Hematopoietic multipotent progenitor cell (in vitro differentiated cells): Measurements from ENCODE around the gene MYCBPAP. TPM values are rescaled to one million over a fixed set of nuclear protein-coding genes. Genes with fewer than 3 reads are reported as not detected.
A peak's percentile ranks its signal among the peaks of the same experiment; 100 is the strongest.

Experiments used
- DNase-seq, 3 donors: peaks; one replicate each; pipeline ENCODE4 v3.0.0-alpha.2; 2011 to 2015; ENCODE audit warnings: low read depth in 2 of 3, low spot score in 2 of 3
- total RNA-seq: library from RNA; depleted of rRNA; stranded (reverse); fragments of >200 nt; gene quantifications from one replicate; pipeline ENCODE4 v1.2.3, GENCODE V29; 2012

The MYCBPAP gene
- total RNA-seq, 1 donor = 5.4 TPM

DNA sequence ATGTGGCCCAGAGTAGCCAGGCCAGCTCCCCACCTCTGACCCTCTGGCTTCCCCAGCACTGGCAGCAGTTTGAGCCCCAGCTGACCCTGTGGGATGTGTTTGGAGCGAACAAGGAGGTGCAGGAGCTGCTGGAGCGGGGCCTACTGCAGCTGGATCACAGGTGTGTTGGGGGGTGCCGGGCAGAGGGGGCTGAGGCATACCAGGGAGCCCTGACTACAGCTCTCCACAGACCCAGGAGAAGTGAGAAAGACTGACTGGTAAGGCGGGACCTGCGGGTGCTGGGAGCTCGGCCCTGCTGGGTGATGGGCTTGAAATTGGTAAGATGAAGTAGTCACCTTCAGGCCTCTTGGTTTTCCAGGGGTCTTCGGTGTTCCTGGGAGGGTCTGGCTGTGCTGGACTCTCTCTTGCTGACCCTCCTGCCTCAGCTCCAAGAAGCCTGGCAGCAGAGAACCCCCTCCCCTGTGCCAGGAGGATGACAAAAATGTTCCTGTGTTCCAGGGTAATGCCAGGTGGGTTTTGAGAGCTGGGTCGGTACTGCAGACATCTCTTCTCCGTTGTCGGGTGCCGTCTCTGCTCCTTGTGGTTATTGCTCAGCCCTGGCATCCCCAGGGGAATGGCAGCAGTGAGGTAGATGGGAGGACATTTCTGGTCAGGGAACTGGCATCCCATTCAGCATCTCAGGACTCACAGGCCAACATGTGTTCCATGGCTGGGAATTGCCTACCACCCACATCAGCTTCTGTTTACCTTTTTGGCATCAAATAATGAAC, 23.7 kb upstream of the MYCBPAP start:
- no peak for DNase-seq

DNA sequence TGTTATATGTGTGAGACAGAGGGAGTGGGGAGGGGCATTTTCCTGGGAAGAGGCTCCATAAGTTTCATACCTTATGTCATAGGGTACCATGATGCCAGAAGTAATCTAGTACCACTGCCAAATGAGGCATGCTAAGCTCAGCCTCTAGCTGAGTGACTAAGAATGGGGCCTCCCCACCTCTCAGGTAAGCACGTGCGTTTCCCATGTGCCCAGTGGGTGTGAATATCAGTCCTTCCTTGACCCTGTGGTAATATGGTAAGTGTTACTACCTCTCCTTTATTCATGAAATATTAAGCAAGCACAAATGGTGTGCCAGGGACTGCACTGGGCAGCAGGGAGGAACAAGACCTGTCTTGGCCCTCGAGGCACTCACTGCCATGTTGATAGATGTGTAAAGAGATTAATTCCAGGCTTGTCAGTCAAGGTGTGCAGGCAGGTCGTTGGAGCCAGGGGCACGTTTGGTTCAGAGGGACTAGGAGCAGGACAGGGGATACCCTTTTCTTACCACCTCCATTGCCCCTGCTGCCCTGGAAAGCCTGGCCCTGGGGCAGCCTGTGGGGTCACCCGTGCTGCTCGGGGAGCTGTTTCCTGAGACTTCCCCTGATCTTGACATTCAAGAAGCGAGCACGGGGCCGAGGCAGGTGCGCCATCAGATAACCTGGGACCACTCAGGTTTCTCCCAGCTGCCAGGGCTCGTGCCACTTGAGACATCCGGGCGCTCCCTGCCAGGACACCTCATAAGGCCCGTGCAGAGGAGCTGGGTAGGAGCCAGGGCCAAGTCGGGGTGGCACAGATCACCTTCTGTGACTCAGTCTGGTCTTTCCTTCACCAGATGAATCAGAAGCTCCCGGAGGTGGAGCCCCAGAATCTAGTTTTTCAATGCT, 20.8 kb upstream of the MYCBPAP start:
- DNase-seq = no peak

- no peak for DNase-seq
These were observed 19.4 kb upstream of the MYCBPAP start for GRCh38 chr17:50488880-50489279.

DNA sequence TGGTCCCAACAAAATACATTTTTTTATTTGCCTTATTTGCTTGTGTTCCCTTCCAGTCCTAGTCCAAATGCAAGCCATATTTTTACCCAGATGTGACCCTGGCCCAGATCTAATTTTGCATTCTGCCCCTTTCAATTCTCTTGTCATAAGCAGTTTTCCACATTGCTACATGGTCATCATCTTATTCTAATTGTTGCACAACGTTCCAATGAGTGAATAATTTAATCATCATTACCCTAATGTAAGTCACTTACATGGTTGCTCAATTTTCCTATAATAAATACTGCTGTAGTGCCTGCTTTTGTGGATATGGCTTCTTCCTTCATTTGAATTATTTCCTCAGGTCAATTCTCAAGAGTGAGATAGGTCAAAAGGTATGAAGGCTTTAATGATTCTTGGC, 16.7 kb upstream of the MYCBPAP start:
- DNase-seq = no peak

- DNase-seq = no peak
These were observed 16.0 kb upstream of the MYCBPAP start for GRCh38 chr17:50492214-50492613.

DNA sequence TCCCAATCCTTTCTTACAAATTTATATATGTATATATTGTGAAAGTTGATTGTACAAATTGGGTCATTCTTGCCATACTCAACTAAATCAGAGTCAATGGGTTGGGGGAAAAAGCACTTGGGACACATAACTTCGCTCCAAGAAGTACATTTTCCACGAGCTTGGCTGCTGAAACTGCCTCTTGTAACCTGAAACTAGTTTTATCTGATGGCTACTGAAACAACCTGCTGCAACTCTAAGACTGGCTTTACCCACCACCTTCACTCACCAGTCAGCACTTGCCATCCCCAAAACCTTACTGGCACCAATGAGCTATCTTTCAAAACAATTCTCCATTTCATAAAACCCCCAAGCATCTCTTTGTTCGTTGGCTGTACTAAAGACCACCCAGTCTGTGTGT, 14.5 kb upstream of the MYCBPAP start:
- no peak for DNase-seq

GRCh38 chr17:50495217-50495823, 12.9 kb upstream of the MYCBPAP start:
- no peak for DNase-seq

- no peak for DNase-seq
These were observed 12.3 kb upstream of the MYCBPAP start for GRCh38 chr17:50495918-50496317.

- no peak for DNase-seq
These were observed 10.0 kb upstream of the MYCBPAP start for GRCh38 chr17:50498021-50498874.

- DNase-seq = no peak
These were observed 9.0 kb upstream of the MYCBPAP start for GRCh38 chr17:50499270-50499669.

DNA sequence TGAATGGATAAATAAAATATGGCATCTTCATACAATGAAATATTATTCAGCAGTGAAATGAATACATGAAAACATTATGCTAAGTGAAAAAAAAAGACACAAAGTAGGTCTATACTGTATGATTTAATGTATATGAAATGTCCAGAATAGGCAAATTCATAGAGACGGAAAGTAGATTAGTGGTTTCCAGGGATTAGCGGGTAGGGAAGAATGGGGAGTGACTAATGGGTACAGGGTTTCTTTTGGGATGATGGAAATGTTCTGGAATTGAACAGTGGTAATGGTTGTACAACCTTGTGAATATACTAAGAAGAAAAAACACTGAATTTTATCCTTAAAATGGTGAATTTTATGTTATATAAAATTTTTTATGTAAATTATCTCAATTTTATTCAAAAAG, 8.5 kb upstream of the MYCBPAP start:
- no peak for DNase-seq

- peak in 1 of 3 donors; percentile 49 for DNase-seq
These were observed 7.2 kb upstream of the MYCBPAP start for GRCh38 chr17:50501054-50501453.

- DNase-seq = no peak
These were observed 5.8 kb upstream of the MYCBPAP start for GRCh38 chr17:50502301-50502990.

DNA sequence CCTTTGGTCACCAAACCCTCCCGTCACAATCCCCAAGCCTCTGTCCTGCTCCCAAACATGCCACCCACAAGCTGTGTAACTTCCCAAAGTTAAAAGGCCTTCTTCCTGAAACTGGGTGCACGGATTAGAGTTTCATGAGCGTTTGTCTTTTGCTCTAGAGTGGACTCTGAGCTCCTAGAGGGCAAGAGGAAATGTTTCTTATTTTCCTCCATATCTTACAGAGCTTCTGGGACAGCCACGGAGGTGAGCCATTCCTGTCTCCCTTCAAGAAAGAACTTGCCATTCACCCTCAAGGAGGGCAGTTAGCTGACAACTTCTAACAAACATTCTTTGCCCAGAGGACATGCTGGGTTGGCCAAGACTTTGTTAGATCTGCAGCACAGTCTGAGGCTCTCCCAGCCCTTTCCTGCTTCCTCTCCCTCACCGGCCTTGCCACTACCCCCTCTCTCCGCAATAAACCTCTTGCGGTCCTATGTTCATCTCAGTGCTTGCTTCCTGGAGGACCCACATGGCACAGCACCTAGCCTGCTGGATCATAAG, 2.6 kb upstream of the MYCBPAP start:
- DNase-seq = no peak

DNA sequence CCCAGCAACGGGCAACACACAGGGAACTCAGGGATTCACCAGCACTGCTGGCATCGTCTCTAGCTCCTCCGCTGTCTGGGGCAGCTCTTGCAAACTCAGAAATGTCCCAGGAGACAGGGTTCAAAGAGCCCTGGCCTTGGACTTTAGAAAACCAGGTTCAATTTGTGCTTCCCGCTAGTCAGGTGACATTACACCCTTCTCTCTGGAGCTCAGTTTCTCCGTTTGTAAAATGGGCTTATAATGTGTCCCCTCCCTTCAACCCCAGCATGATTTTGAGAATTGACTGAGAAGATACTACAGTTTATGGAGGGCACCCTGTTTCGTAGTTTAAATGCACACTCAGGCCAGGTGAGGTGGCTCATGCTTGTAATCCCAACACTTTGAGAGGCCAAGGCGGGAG, 1.9 kb upstream of the MYCBPAP start:
- DNase-seq = no peak

DNA sequence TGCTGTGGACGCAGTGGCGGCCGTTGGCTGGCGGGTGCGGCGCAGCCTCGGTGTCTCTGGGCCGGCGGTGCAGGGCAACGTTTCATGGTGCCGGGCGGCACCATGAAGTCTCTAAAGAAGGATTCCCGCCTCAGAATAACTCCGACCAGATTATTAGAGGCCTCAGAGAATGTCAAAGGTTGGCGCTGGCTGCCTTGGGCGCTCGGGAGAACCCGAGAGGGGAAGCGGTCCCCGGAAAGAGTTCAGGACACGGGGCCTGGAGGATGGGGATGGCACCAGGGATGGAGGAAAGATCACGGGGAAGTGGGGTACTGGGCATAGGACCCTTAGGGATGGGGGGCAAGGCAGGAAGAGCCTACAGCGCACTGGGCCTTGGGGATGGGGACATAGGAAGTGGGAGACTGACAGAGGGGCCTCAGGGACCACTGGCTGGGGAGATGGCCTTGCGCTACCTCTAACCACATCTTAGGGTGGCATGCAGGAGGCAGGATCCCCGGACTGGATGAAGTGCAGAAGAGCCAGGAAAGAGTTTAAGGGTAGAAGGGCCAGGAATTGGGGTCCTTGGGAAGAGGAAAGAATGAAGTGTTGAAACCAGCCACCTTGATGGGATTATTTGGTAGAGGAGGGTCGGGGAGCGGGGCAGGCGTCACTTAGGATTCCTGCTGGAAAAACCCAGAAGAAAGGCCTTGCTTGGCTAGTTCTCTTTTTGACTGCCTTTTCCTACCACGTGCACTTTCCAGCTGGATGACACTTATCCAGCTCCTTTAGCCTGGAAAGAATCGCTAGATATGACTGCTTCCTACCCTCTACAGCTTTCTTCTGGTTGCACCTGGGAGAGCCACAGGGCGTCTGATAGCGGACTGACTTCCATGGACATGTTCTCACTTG, 578 bp downstream of the MYCBPAP start:
- DNase-seq = no peak

DNA sequence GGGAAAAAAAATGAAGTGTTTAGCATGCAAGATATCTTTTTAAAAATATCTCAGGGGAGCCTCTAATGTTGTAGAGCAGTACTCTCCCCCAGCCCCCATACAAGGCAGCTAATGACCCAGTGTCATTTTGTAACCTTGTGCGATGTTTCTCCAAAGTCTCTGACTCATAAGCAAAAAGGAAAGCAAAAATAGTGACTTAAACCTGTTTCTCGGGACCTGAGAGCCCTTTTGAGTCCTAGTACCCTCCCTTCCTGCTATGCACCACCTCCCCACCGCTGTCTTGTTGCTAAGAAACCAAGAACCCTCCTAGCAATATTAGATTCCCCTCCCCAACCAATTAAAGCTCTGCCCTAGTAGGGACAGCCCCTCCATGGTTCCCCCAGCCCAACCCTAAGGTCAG, 2.8 kb downstream of the MYCBPAP start:
- DNase-seq = peak in 1 of 3 donors; percentile 21

- DNase-seq = no peak
These were observed 5.3 kb downstream of the MYCBPAP start for GRCh38 chr17:50513495-50513894.

GRCh38 chr17:50514388-50514787, 6.1 kb downstream of the MYCBPAP start:
- DNase-seq = no peak
